H1 (cell line): Measurements from ENCODE around the gene COL5A3. TPM values are rescaled to one million over a fixed set of nuclear protein-coding genes. Genes with fewer than 3 reads are reported as not detected.

Source experiments
- ASH2L ChIP-seq: fragments of 200-600, 300-600 bp; sonication (generic); IDR thresholded peaks from one replicate; pipeline ENCODE4 v1.7.1; 2017; ENCODE audit warnings: low read length
- EGR1 ChIP-seq: IDR thresholded peaks from 2 replicates; pipeline ENCODE4 v1.6.1; 2011; ENCODE audit warnings: low read depth, low read length, borderline replicate concordance
- EZH2 ChIP-seq: fragments of 200-600 bp; sonication (generic); IDR thresholded peaks from 2 replicates; pipeline ENCODE4 v1.7.1; 2012; ENCODE audit warnings: low read depth, mild to moderate bottlenecking, moderate library complexity, low read length, inconsistent platforms; ENCODE audit not compliant: severe bottlenecking
- GTF2F1 ChIP-seq: IDR thresholded peaks from 2 replicates; pipeline ENCODE4 v1.6.1; 2012; ENCODE audit warnings: low read depth, low read length, improper control_type of control experiment, borderline replicate concordance
- PHF8 ChIP-seq: fragments of 200-600 bp; sonication (generic); conservative IDR thresholded peaks from 2 replicates; pipeline ENCODE4 v1.7.1; 2012; ENCODE audit warnings: low read depth, mild to moderate bottlenecking, inconsistent platforms, low read length, moderate library complexity
- POU5F1 ChIP-seq: IDR thresholded peaks from 2 replicates; pipeline ENCODE4 v1.6.1; 2011; ENCODE audit warnings: low read depth, mild to moderate bottlenecking, low read length, moderate library complexity
- RFX5 ChIP-seq: IDR thresholded peaks from 2 replicates; pipeline ENCODE4 v1.6.1; 2011; ENCODE audit warnings: low read depth, low read length, improper control_type of control experiment, borderline replicate concordance
- SIN3A ChIP-seq, 2 experiments: IDR thresholded peaks in 1 of 2; conservative IDR thresholded peaks in 1 of 2; 2 replicates each; pipeline ENCODE4 v1.6.1; 2011 to 2012; ENCODE audit warnings: low read length in 2 of 2, improper control_type of control experiment in 1 of 2, low read depth in 1 of 2, mild to moderate bottlenecking in 1 of 2
- TAF1 ChIP-seq: IDR thresholded peaks from 2 replicates; pipeline ENCODE4 v1.6.1; 2011; ENCODE audit warnings: mild to moderate bottlenecking, low read depth, low read length
- TBP ChIP-seq: IDR thresholded peaks from 2 replicates; pipeline ENCODE4 v1.6.1; 2011; ENCODE audit warnings: low read depth, low read length, improper control_type of control experiment
- polyA plus RNA-seq, 7 experiments: library from polyadenylated mRNA; depleted of rRNA in 3 of 7; stranded (reverse) in 5 of 7; unstranded in 2 of 7; fragments of >200 nt in 5 of 7; fragments of 200-250 nt in 2 of 7; gene quantifications; 1 replicate in 5 of 7; 2 replicates in 1 of 7; 4 replicates in 1 of 7; pipeline versions ENCODE4 v1.2.1 to v1.2.3, GENCODE V29; 2011 to 2013; ENCODE audit warnings: missing spikeins in 2 of 7, mixed read lengths in 2 of 7
- total RNA-seq: library from RNA; stranded (reverse); fragmentation: NEBNext Ultra II Directional; extraction: Animal tissue kit (Norgen Biotek cat#: 25700); gene quantifications from 2 replicates; pipeline ENCODE4 v1.2.1, GENCODE V29; 2021
- TF ChIP-seq, protein P1 (sequence below): fragments of 300-600 bp; sonication (generic); IDR thresholded peaks from 2 replicates; pipeline ENCODE4 v1.7.1; 2012; ENCODE audit warnings: low read length, moderate library complexity, mild to moderate bottlenecking, inconsistent platforms; ENCODE audit not compliant: insufficient replicate concordance
- TF ChIP-seq, protein P2 (sequence below): IDR thresholded peaks from 2 replicates; pipeline ENCODE4 v1.6.1; 2012; ENCODE audit warnings: inconsistent platforms

COL5A3 gene
- total and polyA plus RNA-seq, 2 of the 8 experiments (the other 6 are each of a cell fraction or from before 2014, with no cell fraction given) = 0.67 to 0.74 TPM

DNA sequence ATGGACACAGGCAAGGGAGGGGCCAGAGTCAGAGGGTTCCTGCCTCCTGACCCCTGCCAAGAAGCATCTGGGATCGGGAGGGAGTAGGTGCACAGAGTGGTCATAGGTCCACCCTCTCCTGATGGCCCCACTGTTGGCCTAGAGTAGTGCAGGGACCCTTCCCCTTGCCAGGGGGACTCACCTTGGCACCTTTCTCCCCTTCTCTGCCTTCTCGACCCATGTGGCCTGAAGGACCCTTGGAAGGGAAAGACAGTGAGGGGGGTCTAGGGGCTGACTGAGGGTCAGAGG lies 40.7 kb downstream of the COL5A3 start (continued):
- TF ChIP-seq, protein P1, sequence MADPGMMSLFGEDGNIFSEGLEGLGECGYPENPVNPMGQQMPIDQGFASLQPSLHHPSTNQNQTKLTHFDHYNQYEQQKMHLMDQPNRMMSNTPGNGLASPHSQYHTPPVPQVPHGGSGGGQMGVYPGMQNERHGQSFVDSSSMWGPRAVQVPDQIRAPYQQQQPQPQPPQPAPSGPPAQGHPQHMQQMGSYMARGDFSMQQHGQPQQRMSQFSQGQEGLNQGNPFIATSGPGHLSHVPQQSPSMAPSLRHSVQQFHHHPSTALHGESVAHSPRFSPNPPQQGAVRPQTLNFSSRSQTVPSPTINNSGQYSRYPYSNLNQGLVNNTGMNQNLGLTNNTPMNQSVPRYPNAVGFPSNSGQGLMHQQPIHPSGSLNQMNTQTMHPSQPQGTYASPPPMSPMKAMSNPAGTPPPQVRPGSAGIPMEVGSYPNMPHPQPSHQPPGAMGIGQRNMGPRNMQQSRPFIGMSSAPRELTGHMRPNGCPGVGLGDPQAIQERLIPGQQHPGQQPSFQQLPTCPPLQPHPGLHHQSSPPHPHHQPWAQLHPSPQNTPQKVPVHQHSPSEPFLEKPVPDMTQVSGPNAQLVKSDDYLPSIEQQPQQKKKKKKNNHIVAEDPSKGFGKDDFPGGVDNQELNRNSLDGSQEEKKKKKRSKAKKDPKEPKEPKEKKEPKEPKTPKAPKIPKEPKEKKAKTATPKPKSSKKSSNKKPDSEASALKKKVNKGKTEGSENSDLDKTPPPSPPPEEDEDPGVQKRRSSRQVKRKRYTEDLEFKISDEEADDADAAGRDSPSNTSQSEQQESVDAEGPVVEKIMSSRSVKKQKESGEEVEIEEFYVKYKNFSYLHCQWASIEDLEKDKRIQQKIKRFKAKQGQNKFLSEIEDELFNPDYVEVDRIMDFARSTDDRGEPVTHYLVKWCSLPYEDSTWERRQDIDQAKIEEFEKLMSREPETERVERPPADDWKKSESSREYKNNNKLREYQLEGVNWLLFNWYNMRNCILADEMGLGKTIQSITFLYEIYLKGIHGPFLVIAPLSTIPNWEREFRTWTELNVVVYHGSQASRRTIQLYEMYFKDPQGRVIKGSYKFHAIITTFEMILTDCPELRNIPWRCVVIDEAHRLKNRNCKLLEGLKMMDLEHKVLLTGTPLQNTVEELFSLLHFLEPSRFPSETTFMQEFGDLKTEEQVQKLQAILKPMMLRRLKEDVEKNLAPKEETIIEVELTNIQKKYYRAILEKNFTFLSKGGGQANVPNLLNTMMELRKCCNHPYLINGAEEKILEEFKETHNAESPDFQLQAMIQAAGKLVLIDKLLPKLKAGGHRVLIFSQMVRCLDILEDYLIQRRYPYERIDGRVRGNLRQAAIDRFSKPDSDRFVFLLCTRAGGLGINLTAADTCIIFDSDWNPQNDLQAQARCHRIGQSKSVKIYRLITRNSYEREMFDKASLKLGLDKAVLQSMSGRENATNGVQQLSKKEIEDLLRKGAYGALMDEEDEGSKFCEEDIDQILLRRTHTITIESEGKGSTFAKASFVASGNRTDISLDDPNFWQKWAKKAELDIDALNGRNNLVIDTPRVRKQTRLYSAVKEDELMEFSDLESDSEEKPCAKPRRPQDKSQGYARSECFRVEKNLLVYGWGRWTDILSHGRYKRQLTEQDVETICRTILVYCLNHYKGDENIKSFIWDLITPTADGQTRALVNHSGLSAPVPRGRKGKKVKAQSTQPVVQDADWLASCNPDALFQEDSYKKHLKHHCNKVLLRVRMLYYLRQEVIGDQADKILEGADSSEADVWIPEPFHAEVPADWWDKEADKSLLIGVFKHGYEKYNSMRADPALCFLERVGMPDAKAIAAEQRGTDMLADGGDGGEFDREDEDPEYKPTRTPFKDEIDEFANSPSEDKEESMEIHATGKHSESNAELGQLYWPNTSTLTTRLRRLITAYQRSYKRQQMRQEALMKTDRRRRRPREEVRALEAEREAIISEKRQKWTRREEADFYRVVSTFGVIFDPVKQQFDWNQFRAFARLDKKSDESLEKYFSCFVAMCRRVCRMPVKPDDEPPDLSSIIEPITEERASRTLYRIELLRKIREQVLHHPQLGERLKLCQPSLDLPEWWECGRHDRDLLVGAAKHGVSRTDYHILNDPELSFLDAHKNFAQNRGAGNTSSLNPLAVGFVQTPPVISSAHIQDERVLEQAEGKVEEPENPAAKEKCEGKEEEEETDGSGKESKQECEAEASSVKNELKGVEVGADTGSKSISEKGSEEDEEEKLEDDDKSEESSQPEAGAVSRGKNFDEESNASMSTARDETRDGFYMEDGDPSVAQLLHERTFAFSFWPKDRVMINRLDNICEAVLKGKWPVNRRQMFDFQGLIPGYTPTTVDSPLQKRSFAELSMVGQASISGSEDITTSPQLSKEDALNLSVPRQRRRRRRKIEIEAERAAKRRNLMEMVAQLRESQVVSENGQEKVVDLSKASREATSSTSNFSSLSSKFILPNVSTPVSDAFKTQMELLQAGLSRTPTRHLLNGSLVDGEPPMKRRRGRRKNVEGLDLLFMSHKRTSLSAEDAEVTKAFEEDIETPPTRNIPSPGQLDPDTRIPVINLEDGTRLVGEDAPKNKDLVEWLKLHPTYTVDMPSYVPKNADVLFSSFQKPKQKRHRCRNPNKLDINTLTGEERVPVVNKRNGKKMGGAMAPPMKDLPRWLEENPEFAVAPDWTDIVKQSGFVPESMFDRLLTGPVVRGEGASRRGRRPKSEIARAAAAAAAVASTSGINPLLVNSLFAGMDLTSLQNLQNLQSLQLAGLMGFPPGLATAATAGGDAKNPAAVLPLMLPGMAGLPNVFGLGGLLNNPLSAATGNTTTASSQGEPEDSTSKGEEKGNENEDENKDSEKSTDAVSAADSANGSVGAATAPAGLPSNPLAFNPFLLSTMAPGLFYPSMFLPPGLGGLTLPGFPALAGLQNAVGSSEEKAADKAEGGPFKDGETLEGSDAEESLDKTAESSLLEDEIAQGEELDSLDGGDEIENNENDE = no peak
- no peak for TF ChIP-seq EGR1
- TF ChIP-seq EZH2 = no peak
- no peak for TF ChIP-seq POU5F1
- no peak for TF ChIP-seq ASH2L
- TF ChIP-seq RFX5 = no peak
- no peak for TF ChIP-seq SIN3A (conservative IDR thresholded peaks at IDR 0.05 in 1 of 2, IDR thresholded peaks at IDR 0.05 in 1 of 2; ENCODE audit: low read depth in 1 of 2, low read length in 2 of 2)
- TF ChIP-seq PHF8 = no peak
- TF ChIP-seq TAF1 = no peak
- TF ChIP-seq, protein P2, sequence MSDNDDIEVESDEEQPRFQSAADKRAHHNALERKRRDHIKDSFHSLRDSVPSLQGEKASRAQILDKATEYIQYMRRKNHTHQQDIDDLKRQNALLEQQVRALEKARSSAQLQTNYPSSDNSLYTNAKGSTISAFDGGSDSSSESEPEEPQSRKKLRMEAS = no peak
- no peak for TF ChIP-seq TBP
- no peak for TF ChIP-seq GTF2F1
